Articular chondrocyte of knee joint (primary cell): Measurements from ENCODE around the gene ERN1. TPM values are rescaled to one million over a fixed set of nuclear protein-coding genes. Genes with fewer than 3 reads are reported as not detected.

Experiments
- small RNA-seq: library from RNA; depleted of rRNA; stranded (forward); fragments of <200 nt; gene quantifications from one replicate; pipeline ENCODE3, GENCODE V24; 2012
- total RNA-seq: library from RNA; depleted of rRNA; stranded (reverse); fragments of >200 nt; gene quantifications from 2 replicates; pipeline ENCODE4 v1.2.3, GENCODE V29; 2012

The ERN1 gene
- 7.3 and 9.4 TPM in 2 replicates for total RNA-seq

DNA sequence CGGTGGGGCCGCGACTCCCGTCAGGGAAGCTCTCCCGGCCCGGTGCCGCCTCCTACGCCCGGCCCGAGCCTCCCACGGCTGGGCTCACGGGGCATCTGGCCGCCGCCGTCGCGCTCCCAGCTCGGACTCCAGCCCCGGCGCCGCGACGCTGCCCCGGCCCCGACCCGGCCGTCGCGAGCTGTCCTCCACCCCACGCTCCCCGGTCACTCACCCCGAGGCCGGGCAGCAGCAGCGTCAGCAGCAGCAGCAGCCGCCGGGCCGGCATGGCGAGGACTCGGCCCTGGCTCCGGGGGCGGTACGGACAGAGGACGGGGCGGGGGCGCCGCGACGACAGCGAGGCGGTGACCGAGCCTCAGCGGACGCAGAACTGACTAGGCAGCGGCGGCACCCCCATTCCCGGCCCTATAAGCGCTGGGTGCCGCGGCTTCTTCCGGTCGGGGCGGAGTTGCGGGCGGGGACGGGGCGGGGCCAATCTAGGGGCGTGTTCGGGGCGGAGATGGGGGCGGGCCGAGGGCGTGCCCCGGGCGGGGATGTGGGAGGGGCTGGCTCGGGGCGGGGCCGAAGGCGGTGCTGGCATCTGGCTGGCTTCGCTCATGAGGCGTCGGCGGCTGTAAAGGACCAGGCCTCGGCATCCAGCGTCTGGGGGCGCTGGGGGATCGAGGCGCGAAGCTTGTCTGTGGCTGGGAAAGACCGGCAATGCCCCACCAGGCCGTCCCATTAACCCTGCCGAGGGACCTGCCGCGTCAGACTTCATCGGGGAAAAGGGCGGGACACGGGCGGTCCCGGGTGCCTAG is at the start of gene ERN1:
Gene ERN1, minus strand, starts transcription at position 380 of the 794 bp plus-strand sequence. Its CDS starts 115 bp downstream, at position 265.

GRCh38 chr17:64020056-64020766 is 109.7 kb downstream of the ERN1 start, which contains the start of gene ICAM2:
Gene ICAM2, minus strand, starts transcription at chr17:64020633. Its CDS starts 13,942 bp downstream, at chr17:64006691.

DNA sequence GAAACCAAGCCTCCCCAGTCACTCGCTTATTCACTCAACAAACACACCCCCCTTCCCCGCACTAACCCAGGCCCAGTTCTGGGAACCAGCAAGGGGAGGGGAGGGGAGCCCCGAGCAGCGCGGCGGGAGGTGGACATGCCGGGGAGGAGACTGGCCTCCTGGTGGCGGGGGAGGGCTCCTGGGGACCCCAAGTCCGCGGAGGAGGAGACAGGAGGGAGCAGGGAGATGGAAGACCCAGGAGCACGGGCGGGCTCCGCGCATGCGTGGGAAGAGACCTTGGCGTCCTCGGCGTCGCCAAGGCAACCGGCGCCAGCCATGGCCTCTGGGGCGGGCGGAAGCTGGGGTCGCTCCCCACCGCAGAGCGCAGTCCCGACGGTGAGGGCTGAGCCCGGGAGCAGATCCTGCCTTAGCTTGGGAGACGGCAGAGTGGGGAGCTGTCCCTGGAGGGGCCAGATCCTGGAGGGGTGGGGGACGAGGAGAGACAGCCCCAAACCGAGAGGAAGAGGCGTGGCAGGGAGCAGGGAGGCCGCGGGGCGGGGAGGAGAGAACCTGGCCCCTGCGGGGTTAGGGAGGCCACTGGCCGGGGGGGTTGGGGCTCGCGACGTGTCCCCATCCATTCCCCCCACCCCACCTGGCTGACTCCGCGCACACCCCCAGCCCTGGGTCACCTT is 131.8 kb downstream of the ERN1 start, which contains the start of gene PRR29:
Gene PRR29, plus strand, starts transcription at position 302 of the 671 bp plus-strand sequence. Its CDS starts 14 bp downstream, at position 316.

Small RNAs within 50 kb of the gene (small RNA-seq; reads per million reads assigned to genes)
- 2,734 reads per million, percentile 99 among the genes with 10 or more reads in this experiment for gene SNORD104

Other genes with a start within 250 kb of the ERN1 start
- gene GH2, start 248.2 kb downstream of the ERN1 start, total RNA-seq, result not detected in 2 replicates
- not detected in 2 replicates for gene CSH1, start 233.6 kb downstream of the ERN1 start, total RNA-seq
- gene CSHL1, start 218.9 kb downstream of the ERN1 start, total RNA-seq, result not detected in 2 replicates
- not detected in 2 replicates for gene GH1, start 211.3 kb downstream of the ERN1 start, total RNA-seq
- gene CD79B, start 197.8 kb downstream of the ERN1 start, total RNA-seq, result 7.5 and 14.1 TPM in 2 replicates
- gene SCN4A, start 157.2 kb downstream of the ERN1 start, total RNA-seq, result 0.13 TPM in 1 of 2 replicates, not detected in the other
- 0.32 and 0.39 TPM in 2 replicates for gene PRR29, start 131.8 kb downstream of the ERN1 start, total RNA-seq
- gene ICAM2, start 109.5 kb downstream of the ERN1 start, total RNA-seq, result 5.1 and 8.3 TPM in 2 replicates
- gene TEX2, start 133.1 kb upstream of the ERN1 start, total RNA-seq, result 18.3 and 21.4 TPM in 2 replicates